GM12872 (cell line): ENCODE data around the gene MAGI3.

Experiments used
- CTCF ChIP-seq: IDR thresholded peaks from 3 replicates; pipeline ENCODE4 v1.5.1; 2011; ENCODE audit warnings: low read depth, mild to moderate bottlenecking, low read length, moderate library complexity; ENCODE audit not compliant: insufficient read depth

The MAGI3 gene

GRCh38 chr1:113391649-113392271, 1.4 kb downstream of the MAGI3 start:
- no peak for TF ChIP-seq CTCF

- TF ChIP-seq CTCF: no peak
Measured at GRCh38 chr1:113392541-113393128, 2.3 kb downstream of the MAGI3 start.

GRCh38 chr1:113394043-113394862, 3.9 kb downstream of the MAGI3 start:
- no peak for TF ChIP-seq CTCF

- TF ChIP-seq CTCF: no peak
Measured at GRCh38 chr1:113394863-113395259, 4.5 kb downstream of the MAGI3 start.

GRCh38 chr1:113396102-113396501, 5.8 kb downstream of the MAGI3 start:
- TF ChIP-seq CTCF: no peak

GRCh38 chr1:113396585-113396984, 6.3 kb downstream of the MAGI3 start:
- TF ChIP-seq CTCF: no peak

GRCh38 chr1:113399062-113399583, 8.8 kb downstream of the MAGI3 start:
- TF ChIP-seq CTCF: no peak
